ENCODE results near the gene PIGK.

DNA sequence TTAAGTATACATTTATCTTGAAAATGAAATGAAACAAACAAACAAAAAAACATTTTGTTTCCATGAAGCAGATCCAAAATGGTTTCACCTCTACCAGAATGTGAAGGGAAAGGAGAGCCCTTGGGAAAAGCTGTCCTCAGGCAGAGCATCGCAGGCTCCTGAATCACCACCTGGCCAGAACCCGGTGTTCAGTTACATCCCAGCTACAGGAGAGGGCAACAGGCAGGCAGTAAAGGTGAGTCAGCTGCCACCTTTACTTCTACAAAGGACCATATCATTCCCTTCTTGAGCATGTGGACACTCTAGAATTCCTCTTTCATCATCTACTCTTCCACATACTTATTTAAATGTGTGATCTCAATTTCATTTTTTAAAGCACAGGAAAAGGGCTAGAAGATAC, 151.2 kb downstream of the PIGK start:
- TF ChIP-seq, protein P1, sequence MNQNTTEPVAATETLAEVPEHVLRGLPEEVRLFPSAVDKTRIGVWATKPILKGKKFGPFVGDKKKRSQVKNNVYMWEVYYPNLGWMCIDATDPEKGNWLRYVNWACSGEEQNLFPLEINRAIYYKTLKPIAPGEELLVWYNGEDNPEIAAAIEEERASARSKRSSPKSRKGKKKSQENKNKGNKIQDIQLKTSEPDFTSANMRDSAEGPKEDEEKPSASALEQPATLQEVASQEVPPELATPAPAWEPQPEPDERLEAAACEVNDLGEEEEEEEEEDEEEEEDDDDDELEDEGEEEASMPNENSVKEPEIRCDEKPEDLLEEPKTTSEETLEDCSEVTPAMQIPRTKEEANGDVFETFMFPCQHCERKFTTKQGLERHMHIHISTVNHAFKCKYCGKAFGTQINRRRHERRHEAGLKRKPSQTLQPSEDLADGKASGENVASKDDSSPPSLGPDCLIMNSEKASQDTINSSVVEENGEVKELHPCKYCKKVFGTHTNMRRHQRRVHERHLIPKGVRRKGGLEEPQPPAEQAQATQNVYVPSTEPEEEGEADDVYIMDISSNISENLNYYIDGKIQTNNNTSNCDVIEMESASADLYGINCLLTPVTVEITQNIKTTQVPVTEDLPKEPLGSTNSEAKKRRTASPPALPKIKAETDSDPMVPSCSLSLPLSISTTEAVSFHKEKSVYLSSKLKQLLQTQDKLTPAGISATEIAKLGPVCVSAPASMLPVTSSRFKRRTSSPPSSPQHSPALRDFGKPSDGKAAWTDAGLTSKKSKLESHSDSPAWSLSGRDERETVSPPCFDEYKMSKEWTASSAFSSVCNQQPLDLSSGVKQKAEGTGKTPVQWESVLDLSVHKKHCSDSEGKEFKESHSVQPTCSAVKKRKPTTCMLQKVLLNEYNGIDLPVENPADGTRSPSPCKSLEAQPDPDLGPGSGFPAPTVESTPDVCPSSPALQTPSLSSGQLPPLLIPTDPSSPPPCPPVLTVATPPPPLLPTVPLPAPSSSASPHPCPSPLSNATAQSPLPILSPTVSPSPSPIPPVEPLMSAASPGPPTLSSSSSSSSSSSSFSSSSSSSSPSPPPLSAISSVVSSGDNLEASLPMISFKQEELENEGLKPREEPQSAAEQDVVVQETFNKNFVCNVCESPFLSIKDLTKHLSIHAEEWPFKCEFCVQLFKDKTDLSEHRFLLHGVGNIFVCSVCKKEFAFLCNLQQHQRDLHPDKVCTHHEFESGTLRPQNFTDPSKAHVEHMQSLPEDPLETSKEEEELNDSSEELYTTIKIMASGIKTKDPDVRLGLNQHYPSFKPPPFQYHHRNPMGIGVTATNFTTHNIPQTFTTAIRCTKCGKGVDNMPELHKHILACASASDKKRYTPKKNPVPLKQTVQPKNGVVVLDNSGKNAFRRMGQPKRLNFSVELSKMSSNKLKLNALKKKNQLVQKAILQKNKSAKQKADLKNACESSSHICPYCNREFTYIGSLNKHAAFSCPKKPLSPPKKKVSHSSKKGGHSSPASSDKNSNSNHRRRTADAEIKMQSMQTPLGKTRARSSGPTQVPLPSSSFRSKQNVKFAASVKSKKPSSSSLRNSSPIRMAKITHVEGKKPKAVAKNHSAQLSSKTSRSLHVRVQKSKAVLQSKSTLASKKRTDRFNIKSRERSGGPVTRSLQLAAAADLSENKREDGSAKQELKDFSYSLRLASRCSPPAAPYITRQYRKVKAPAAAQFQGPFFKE (tag by site-specific recombination; IDR thresholded peaks at IDR 0.05; ENCODE audit: borderline replicate concordance) = no peak
- no peak for TF ChIP-seq RBAK (tag by site-specific recombination; IDR thresholded peaks at IDR 0.05)
- TF ChIP-seq ZNF423 (tag by site-specific recombination; IDR thresholded peaks at IDR 0.05) = no peak
- no peak for TF ChIP-seq TCF7L2 (IDR thresholded peaks at IDR 0.05; ENCODE audit: borderline replicate concordance, low read depth, low read length)
- TF ChIP-seq ZNF624 (tag by site-specific recombination; IDR thresholded peaks at IDR 0.05) = no peak
- TF ChIP-seq ZNF138 (tag by site-specific recombination; IDR thresholded peaks at IDR 0.05; ENCODE audit: borderline replicate concordance) = no peak
- TF ChIP-seq ZNF26 (tag by site-specific recombination; IDR thresholded peaks at IDR 0.05) = no peak
